H1 (cell line): Measurements from ENCODE around the gene MAP6. TPM values are rescaled to one million over a fixed set of nuclear protein-coding genes. Genes with fewer than 3 reads are reported as not detected.

Experiments used
- CBX8 ChIP-seq: fragments of 300-800, 300-1000 bp; sonication (generic); IDR thresholded peaks from 2 replicates; pipeline ENCODE4 v1.7.1; 2016; ENCODE audit warnings: low read depth, low read length, borderline replicate concordance
- NANOG ChIP-seq: IDR thresholded peaks from 2 replicates; pipeline ENCODE4 v1.6.1; 2011; ENCODE audit warnings: low read length, low read depth, mild to moderate bottlenecking, inconsistent platforms; ENCODE audit not compliant: insufficient read depth, poor library complexity, severe bottlenecking
- polyA plus RNA-seq, 7 experiments: library from polyadenylated mRNA; depleted of rRNA in 3 of 7; stranded (reverse) in 5 of 7; unstranded in 2 of 7; fragments of >200 nt in 5 of 7; fragments of 200-250 nt in 2 of 7; gene quantifications; 1 replicate in 5 of 7; 2 replicates in 1 of 7; 4 replicates in 1 of 7; pipeline versions ENCODE4 v1.2.1 to v1.2.3, GENCODE V29; 2011 to 2013; ENCODE audit warnings: missing spikeins in 2 of 7, mixed read lengths in 2 of 7
- total RNA-seq: library from RNA; stranded (reverse); fragmentation: NEBNext Ultra II Directional; extraction: Animal tissue kit (Norgen Biotek cat#: 25700); gene quantifications from 2 replicates; pipeline ENCODE4 v1.2.1, GENCODE V29; 2021
- TF ChIP-seq, protein P1 (sequence below): fragments of 300-600 bp; sonication (generic); IDR thresholded peaks from 2 replicates; pipeline ENCODE4 v1.7.1; 2012; ENCODE audit warnings: low read length, moderate library complexity, mild to moderate bottlenecking, inconsistent platforms; ENCODE audit not compliant: insufficient replicate concordance

MAP6 gene
- total and polyA plus RNA-seq, 2 of the 8 experiments (the other 6 are each of a cell fraction or from before 2014, with no cell fraction given) = 0.54 to 0.89 TPM

DNA sequence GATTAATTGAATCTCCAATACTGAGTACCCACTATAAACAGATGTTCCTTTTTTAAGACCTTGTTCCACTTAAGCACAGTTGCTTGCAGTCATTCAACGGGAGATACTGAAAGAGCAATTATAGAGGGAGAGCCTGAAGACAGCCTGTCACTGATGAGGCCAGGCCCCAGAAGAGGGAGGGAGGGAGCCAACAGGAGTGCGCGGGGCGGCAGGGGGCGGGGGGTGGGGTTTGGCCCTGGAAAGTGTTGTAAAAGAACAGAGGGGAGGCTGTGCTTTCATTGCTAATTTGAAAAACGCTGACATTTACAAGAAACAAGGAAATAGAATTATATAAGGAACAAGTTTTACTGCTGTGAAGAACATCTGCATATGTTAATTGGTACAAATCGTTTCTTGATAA is 53.1 kb downstream of the MAP6 start (continued):
- TF ChIP-seq, protein P1, sequence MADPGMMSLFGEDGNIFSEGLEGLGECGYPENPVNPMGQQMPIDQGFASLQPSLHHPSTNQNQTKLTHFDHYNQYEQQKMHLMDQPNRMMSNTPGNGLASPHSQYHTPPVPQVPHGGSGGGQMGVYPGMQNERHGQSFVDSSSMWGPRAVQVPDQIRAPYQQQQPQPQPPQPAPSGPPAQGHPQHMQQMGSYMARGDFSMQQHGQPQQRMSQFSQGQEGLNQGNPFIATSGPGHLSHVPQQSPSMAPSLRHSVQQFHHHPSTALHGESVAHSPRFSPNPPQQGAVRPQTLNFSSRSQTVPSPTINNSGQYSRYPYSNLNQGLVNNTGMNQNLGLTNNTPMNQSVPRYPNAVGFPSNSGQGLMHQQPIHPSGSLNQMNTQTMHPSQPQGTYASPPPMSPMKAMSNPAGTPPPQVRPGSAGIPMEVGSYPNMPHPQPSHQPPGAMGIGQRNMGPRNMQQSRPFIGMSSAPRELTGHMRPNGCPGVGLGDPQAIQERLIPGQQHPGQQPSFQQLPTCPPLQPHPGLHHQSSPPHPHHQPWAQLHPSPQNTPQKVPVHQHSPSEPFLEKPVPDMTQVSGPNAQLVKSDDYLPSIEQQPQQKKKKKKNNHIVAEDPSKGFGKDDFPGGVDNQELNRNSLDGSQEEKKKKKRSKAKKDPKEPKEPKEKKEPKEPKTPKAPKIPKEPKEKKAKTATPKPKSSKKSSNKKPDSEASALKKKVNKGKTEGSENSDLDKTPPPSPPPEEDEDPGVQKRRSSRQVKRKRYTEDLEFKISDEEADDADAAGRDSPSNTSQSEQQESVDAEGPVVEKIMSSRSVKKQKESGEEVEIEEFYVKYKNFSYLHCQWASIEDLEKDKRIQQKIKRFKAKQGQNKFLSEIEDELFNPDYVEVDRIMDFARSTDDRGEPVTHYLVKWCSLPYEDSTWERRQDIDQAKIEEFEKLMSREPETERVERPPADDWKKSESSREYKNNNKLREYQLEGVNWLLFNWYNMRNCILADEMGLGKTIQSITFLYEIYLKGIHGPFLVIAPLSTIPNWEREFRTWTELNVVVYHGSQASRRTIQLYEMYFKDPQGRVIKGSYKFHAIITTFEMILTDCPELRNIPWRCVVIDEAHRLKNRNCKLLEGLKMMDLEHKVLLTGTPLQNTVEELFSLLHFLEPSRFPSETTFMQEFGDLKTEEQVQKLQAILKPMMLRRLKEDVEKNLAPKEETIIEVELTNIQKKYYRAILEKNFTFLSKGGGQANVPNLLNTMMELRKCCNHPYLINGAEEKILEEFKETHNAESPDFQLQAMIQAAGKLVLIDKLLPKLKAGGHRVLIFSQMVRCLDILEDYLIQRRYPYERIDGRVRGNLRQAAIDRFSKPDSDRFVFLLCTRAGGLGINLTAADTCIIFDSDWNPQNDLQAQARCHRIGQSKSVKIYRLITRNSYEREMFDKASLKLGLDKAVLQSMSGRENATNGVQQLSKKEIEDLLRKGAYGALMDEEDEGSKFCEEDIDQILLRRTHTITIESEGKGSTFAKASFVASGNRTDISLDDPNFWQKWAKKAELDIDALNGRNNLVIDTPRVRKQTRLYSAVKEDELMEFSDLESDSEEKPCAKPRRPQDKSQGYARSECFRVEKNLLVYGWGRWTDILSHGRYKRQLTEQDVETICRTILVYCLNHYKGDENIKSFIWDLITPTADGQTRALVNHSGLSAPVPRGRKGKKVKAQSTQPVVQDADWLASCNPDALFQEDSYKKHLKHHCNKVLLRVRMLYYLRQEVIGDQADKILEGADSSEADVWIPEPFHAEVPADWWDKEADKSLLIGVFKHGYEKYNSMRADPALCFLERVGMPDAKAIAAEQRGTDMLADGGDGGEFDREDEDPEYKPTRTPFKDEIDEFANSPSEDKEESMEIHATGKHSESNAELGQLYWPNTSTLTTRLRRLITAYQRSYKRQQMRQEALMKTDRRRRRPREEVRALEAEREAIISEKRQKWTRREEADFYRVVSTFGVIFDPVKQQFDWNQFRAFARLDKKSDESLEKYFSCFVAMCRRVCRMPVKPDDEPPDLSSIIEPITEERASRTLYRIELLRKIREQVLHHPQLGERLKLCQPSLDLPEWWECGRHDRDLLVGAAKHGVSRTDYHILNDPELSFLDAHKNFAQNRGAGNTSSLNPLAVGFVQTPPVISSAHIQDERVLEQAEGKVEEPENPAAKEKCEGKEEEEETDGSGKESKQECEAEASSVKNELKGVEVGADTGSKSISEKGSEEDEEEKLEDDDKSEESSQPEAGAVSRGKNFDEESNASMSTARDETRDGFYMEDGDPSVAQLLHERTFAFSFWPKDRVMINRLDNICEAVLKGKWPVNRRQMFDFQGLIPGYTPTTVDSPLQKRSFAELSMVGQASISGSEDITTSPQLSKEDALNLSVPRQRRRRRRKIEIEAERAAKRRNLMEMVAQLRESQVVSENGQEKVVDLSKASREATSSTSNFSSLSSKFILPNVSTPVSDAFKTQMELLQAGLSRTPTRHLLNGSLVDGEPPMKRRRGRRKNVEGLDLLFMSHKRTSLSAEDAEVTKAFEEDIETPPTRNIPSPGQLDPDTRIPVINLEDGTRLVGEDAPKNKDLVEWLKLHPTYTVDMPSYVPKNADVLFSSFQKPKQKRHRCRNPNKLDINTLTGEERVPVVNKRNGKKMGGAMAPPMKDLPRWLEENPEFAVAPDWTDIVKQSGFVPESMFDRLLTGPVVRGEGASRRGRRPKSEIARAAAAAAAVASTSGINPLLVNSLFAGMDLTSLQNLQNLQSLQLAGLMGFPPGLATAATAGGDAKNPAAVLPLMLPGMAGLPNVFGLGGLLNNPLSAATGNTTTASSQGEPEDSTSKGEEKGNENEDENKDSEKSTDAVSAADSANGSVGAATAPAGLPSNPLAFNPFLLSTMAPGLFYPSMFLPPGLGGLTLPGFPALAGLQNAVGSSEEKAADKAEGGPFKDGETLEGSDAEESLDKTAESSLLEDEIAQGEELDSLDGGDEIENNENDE = no peak
- TF ChIP-seq CBX8 (no peak), NANOG (no peak)
